Upper lobe of left lung (tissue), 6 donors: ENCODE measurements around the gene SLC50A1. TPM values are rescaled to one million over a fixed set of nuclear protein-coding genes. Genes with fewer than 3 reads are reported as not detected.

Experiments used
- ATAC-seq, 2 donors: fragments of 200-7000 bp; cut with Tn5 transposase; one replicate each; pipeline ENCODE4 v1.9.1; 2022; ENCODE audit warnings: mild to moderate bottlenecking in 2 of 2, moderate library complexity in 2 of 2; ENCODE audit not compliant: low FRiP score in 2 of 2
- DNase-seq, 2 donors: peaks; one replicate each; pipeline ENCODE4 v3.0.0-alpha.2; 2019 to 2020
- H3K27ac ChIP-seq, 4 donors: fragments of 200-600 bp; sonication (generic); one replicate each; pipeline ENCODE4 v1.5.1; 2016 to 2019
- H3K27me3 ChIP-seq, 4 donors: fragments of 200-600 bp; sonication (generic); one replicate each; pipeline ENCODE4 v1.5.1; 2017 to 2019
- H3K36me3 ChIP-seq, 4 donors: fragments of 200-600 bp; sonication (generic); one replicate each; pipeline ENCODE4 v1.5.1; 2016 to 2019
- H3K4me1 ChIP-seq, 4 donors: fragments of 200-600 bp; sonication (generic); one replicate each; pipeline ENCODE4 v1.5.1; 2018 to 2019
- H3K4me3 ChIP-seq, 4 donors: fragments of 200-600 bp; sonication (generic); one replicate each; pipeline ENCODE4 v1.5.1; 2017 to 2019; ENCODE audit warnings: mild to moderate bottlenecking in 2 of 4, moderate library complexity in 1 of 4
- H3K9me3 ChIP-seq, 4 donors: fragments of 200-600 bp; sonication (generic); one replicate each; pipeline ENCODE4 v1.5.1; 2018 to 2019
- EP300 ChIP-seq, 4 donors: sonication (generic); formaldehyde crosslinking; IDR thresholded peaks; one replicate each; pipeline ENCODE4 v1.5.1; 2017; ENCODE audit warnings: antibody characterized with exemption in 4 of 4, control low read depth in 2 of 4
- POLR2A ChIP-seq, 4 donors: fragments of 450-650 bp; IDR thresholded peaks; one replicate each; pipeline ENCODE4 v1.5.1; 2016 to 2017; ENCODE audit warnings: antibody characterized with exemption in 4 of 4, mild to moderate bottlenecking in 2 of 4
- POLR2AphosphoS5 ChIP-seq, 2 donors: sonication (generic); formaldehyde crosslinking; IDR thresholded peaks; one replicate each; pipeline ENCODE4 v1.5.1; 2017; ENCODE audit warnings: antibody characterized with exemption in 2 of 2
- WGBS, 2 donors: methylation state at CpG; one replicate each; pipeline ENCODE4 v1.1.5; 2017 to 2018; 5-methylcytosine and 5-hydroxymethylcytosine counted together
- total RNA-seq, 6 donors: library from RNA; depleted of rRNA in 4 of 6; stranded (reverse); fragments of >200 nt in 4 of 6; gene quantifications; one replicate each; pipeline versions ENCODE4 v1.1.0 to v1.2.1, GENCODE V29; 2016 to 2021
- TF ChIP-seq, protein P1 (sequence below), 6 experiments: fragments of 450-650 bp in 4 of 6; fragments of 200-600 bp in 2 of 6; sonication (generic) in 2 of 6; IDR thresholded peaks; one replicate each; pipeline ENCODE4 v1.5.1; 2016 to 2019; ENCODE audit warnings: antibody characterized with exemption in 6 of 6
- donor health status: DM: no; HTN: no; CAD: no; lungs with moderate emphysema.
- donor health status: DM: no; HTN: yes; CAD: no; lungs with severe emphysema.

Gene SLC50A1
- total RNA-seq, 6 donors from 2014 or later: 19.9 to 49.9 (median 42.7) TPM

- WGBS, 2 donors: 89 to 93% methylated on average over 3 to 4 of the region's 4 CpGs
- ATAC-seq (peak in 1 of 2 donors; percentile 0), DNase-seq (no peak)
- H3K36me3 ChIP-seq: no peaks in the 10 kb centered on the region
- no peak for TF ChIP-seq EP300 (IDR thresholded peaks at IDR 0.05)
- no peak for TF ChIP-seq POLR2A (IDR thresholded peaks at IDR 0.05)
- TF ChIP-seq POLR2AphosphoS5 (IDR thresholded peaks at IDR 0.05): no peak
- TF ChIP-seq, protein P1, sequence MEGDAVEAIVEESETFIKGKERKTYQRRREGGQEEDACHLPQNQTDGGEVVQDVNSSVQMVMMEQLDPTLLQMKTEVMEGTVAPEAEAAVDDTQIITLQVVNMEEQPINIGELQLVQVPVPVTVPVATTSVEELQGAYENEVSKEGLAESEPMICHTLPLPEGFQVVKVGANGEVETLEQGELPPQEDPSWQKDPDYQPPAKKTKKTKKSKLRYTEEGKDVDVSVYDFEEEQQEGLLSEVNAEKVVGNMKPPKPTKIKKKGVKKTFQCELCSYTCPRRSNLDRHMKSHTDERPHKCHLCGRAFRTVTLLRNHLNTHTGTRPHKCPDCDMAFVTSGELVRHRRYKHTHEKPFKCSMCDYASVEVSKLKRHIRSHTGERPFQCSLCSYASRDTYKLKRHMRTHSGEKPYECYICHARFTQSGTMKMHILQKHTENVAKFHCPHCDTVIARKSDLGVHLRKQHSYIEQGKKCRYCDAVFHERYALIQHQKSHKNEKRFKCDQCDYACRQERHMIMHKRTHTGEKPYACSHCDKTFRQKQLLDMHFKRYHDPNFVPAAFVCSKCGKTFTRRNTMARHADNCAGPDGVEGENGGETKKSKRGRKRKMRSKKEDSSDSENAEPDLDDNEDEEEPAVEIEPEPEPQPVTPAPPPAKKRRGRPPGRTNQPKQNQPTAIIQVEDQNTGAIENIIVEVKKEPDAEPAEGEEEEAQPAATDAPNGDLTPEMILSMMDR (IDR thresholded peaks at IDR 0.05): no peak
- no peaks in the 10 kb centered on the region for H3K27me3 ChIP-seq
- H3K27ac ChIP-seq: peak overlapping the region; percentile 44 to 84 (median 74)
- H3K4me3 ChIP-seq: no peak overlapping the region
- no peaks in the 10 kb centered on the region for H3K9me3 ChIP-seq
- H3K4me1 ChIP-seq: peaks cover 11 to 25% (median 17%) of the 10 kb centered on the region in 4 donors
Observed at GRCh38 chr1:155184351-155184811, 48.7 kb downstream of the SLC50A1 start.

DNA sequence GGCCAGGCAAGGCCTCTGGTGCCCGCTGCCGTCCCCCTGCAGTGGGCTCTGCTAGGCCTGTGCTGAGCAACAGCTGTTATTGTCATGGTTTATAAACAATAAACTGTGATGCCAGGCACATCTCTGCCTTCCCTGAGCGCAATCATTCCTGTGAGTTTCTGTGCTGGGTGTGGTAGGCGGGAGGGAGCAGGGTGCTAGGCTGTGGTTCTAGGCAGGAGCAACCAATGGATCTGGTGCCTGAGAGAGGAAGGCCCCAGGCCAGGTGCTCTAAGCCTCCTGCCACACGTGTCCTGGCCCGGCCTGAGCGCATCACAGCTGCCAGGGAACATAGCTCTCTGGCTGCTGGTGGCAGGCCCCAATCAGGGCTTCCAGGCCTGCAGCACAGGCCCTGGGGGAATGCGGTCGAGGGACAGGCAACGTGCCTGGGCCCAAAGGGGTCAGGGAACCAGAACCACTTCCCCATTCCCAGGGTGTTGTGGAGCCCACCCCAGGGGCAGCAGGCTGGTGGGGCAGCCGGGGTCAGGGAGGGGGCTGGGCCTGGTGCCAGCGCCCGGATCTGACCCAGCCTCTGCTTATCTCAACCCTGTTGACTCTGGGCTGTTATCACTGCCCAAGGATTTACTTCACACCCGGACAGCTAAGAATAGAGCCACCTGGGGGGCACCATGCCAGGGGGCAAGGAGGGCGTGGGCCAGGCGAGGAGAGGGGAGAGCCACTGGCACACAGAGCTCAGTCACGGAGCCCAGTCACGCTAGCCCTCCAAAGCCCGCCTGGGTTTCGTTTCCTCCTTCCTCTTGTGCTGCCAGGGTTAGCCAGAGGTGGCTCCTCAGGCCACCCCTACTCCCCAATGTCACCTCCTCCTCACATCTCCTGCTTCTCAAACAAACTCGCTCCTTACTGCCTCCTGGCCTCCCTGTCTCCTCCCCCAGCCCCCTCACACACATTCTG, 49.5 kb downstream of the SLC50A1 start:
- peaks cover 11 to 25% (median 16%) of the 10 kb centered on the region in 4 donors for H3K4me1 ChIP-seq
- ATAC-seq (peak; percentile 76 to 83), DNase-seq (peak; percentile 81 to 85)
- H3K4me3 ChIP-seq: peak overlapping the region in 1 of 4 donors; percentile 50
- no peaks in the 10 kb centered on the region for H3K36me3 ChIP-seq
- H3K27ac ChIP-seq: peak overlapping the region; percentile 44 to 84 (median 74)
- H3K9me3 ChIP-seq: no peaks in the 10 kb centered on the region
- TF ChIP-seq, protein P1 (IDR thresholded peaks at IDR 0.05): no peak
- peak in 2 of 4 donors; percentile 15 to 26 for TF ChIP-seq POLR2A (IDR thresholded peaks at IDR 0.05)
- peak in 1 of 2 donors; percentile 25 for TF ChIP-seq POLR2AphosphoS5 (IDR thresholded peaks at IDR 0.05)
- TF ChIP-seq EP300 (IDR thresholded peaks at IDR 0.05): peak in 2 of 4 donors; percentile 45 to 51
- 32 to 61% methylated on average over 9 to 19 of the region's 21 CpGs for WGBS, 2 donors
- no peaks in the 10 kb centered on the region for H3K27me3 ChIP-seq

DNA sequence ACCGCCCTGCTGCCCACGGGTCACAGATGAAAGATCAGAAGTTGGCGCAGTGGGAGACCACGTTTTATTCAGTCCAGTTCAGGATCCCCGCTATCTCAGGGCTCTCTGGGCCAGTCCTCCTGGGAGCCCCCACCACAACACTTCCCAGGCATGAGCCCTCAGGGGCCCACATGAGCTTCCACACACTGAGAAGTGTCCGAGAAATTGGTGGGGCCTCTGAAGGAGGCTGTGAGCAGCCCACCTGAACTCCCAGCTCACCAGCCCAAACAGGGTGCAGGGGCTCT, 50.1 kb downstream of the SLC50A1 start:
- DNase-seq (no peak), ATAC-seq (no peak)
- peak overlapping the region in 1 of 4 donors; percentile 50 for H3K4me3 ChIP-seq

GRCh38 chr1:155186067-155186793, 50.6 kb downstream of the SLC50A1 start:
- Histone ChIP-seq H3K4me3 (peak overlapping the region in 3 of 4 donors; percentile 23 to 50 (median 40)), H3K27ac (peak overlapping the region; percentile 44 to 84 (median 74)), H3K36me3 (no peaks in the 10 kb centered on the region), H3K4me1 (peaks cover 11 to 25% (median 16%) of the 10 kb centered on the region in 4 donors), H3K27me3 (no peaks in the 10 kb centered on the region), H3K9me3 (no peaks in the 10 kb centered on the region)
- TF ChIP-seq POLR2A (IDR thresholded peaks at IDR 0.05): peak in 1 of 4 donors; percentile 27
- TF ChIP-seq, protein P1 (IDR thresholded peaks at IDR 0.05): no peak
- DNase-seq: peak in 1 of 2 donors; percentile 54
- peak; percentile 8 to 12 for ATAC-seq
- 54 to 58% methylated on average over 8 of the region's 8 CpGs for WGBS, 2 donors

More for the DNA sequence above, 50.1 kb downstream of the SLC50A1 start:
- Histone ChIP-seq H3K36me3 (no peaks in the 10 kb centered on the region), H3K9me3 (no peaks in the 10 kb centered on the region), H3K4me1 (peaks cover 11 to 25% (median 16%) of the 10 kb centered on the region in 4 donors), H3K27ac (peak overlapping the region; percentile 44 to 84 (median 74)), H3K27me3 (no peaks in the 10 kb centered on the region)
- 62 to 63% methylated on average over 6 of the region's 6 CpGs for WGBS, 2 donors
- no peak for TF ChIP-seq POLR2AphosphoS5 (IDR thresholded peaks at IDR 0.05)
- no peak for TF ChIP-seq EP300 (IDR thresholded peaks at IDR 0.05)
- TF ChIP-seq POLR2A (IDR thresholded peaks at IDR 0.05): no peak
- TF ChIP-seq, protein P1 (IDR thresholded peaks at IDR 0.05): no peak
